GM21825 (cell line): Measurements from ENCODE around the gene CLCA4.
"Not testable (repeated sequence)": the region's sequence is repeated elsewhere in the genome, so short reads cannot be mapped to it uniquely, and the experiment has no call there.

Source experiments
- ATAC-seq: cut with Tn5 transposase; IDR thresholded peaks from one replicate; pipeline ENCODE4 v1.9.1; 2021; ENCODE audit warnings: mild to moderate bottlenecking, moderate library complexity; ENCODE audit not compliant: unreplicated experiment

The CLCA4 gene

DNA sequence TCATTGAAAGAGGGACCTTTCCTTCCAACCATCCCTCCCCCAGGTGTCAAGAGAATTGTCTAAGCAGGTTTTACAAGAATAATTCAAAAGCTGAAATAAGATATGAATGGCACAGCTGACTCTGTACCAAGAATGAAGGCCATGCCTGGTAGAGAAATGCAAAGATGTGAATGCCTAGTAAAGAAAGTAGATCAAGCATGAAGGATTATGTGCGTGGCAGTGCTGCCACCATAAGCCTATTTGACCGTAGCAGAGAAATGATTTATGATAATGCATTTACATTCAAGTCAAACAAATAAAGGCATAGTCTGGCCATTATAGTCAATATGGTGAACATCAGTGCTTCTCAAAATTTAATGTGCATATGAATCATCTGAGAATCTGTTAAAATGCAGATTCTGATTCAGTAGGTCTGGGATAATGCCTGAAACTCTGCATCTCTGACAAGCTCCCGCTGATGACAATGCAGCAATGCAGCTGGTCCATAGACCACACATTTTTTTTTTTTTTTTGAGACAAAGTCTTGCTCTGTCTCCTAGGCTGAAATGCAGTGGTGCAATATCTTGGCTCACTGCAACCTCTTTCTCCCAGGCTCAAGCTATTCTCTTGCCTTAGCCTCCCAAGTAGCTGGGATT is 16.6 kb upstream of the CLCA4 start:
- no peak for ATAC-seq

DNA sequence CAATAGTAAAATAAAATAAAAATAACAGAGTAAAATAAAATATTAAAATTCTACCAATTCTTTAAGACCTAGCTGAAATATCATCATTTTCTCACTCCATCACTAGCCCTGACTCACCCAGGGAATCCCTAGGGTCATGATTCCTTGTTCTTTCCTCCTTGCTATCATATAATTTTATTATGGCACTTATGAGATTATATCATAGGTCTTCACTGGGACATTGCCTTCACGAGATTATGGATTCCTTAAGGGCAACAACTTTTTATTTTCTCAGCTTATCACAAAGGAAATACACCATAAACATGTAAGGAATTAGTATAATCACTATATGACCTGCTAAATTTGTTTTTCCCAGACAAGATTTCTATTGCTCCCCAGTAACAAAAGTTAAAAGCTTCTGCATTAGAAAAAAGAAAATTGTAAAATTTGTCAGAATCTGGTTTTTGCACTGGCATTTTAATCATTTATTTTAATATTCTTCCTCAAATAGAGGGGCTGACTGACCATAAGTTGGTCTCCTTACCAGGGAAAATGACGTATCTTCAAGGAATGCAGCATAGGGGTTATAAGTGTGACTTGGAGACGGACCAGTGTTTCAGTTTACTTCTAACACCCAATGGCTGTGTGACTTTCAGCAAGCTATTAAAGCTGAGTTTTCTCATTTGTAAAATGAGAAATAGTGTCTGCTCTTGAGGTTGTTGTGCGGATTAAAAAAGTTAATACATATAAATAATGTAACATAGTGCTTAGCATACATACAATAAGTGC is 8.8 kb upstream of the CLCA4 start:
- ATAC-seq: no peak

DNA sequence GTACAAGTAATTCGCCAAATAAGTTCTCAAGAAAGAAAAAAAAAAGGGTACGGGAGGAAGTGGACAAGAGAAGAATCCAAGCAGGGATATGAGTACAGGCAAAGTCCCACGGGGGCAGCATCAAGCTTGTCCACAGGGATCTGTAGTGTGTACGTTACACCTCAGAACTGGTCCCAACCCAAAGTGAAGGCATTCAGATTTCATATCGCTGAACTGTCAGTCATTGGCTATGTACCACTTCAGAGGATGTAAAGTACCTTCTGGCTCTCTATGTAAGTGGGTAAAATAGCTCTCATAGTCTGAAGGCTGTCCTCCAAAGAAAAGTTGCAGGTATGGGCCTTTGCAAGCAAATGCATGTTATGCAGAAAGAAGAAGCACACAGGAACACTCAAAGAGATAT is 8.1 kb upstream of the CLCA4 start:
- ATAC-seq: no peak

DNA sequence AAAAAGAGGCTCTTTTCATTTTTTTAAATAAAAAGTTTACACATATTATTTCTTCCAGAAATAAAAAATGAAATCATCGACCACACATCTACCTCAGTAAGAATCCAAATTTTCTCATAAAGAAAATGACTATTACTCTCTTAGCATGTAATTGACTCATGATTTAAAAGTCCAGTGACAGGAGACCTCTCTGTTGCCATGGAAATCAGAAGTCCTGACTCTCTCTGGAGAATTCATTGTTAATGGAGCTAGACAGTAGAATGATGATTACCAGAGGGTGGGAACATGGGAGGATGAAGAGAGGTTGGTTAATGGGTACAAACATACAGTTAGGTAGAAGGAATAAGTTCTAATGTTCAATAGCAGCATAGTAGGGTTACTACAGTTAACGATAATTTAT is 5.0 kb upstream of the CLCA4 start:
- ATAC-seq: no peak

DNA sequence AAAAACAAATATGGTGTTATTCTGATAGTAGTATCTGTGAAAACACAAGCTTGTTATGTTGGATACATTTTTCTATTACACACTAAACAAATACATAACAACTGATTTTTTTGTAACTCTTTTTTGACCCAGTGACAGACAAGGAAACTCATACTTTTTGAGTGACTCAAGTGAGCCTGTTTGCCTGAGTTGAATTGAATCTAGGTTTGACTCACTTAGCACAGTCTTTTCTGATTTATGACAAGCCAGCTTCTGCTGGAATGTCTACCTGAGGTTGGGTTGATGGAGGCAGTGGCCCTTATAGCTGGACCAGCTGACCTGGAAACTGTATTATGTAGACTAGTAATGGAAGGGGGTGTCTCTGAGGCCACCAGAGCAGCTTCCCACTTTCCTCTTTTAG is 4.2 kb upstream of the CLCA4 start:
- ATAC-seq: no peak

DNA sequence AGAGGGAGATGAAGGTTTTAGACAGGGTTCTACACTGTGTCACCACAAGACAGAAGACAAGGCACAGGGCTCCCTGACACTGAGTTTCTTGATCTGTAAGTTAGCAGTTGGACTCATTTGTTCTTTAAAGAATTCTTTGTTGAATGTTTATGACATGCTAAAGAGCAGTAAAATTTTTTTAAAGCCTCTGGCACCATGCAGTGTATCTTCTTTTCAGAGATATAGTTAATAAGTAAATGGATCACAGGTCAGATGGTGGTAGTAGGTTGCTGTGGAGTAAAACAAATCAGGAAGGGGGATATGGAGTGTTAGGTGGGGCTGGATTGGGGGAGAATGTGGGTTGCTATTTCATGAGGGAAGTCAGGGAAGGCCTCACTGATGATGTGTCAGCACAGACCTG is 2.0 kb downstream of the CLCA4 start:
- ATAC-seq: no peak

DNA sequence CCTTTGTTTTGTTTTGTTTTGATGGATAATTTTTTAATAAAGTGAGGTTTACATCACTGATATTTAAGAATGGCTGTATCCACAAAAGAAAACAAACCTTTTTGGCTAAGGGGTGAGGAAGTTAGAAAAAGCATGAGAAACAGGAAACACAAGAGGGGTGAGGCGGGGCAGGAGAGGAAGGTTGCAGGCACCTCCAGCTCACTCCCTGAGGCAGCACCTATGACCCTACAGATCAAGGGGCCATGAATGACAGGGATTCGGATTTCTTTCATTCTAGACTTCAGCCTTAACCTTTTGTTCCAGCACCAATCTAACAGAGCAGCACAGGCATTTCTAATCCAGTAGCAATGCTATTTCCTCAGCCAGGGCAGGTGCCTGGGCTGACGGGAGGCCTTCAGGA is 4.4 kb downstream of the CLCA4 start:
- ATAC-seq: no peak

DNA sequence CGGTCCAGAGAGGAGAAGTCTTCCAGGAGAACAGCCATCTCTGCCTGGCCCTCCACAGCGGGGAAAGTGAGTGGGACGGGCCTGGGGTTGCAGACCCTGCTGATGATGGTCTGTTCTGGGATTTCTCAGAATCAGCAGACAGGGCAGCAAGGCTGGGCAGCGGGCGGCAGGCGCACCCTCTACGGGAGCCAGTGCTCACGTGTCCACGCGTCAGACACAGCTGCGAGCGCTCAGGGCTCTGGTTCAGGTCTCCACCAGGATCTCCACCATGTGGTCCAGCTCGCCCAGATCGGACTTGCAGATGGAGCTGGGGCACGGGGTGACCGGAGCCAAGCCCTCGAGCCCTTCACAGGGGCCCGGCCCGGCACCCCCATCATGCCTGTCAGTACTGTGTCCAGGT is 5.5 kb downstream of the CLCA4 start:
- no peak for ATAC-seq

DNA sequence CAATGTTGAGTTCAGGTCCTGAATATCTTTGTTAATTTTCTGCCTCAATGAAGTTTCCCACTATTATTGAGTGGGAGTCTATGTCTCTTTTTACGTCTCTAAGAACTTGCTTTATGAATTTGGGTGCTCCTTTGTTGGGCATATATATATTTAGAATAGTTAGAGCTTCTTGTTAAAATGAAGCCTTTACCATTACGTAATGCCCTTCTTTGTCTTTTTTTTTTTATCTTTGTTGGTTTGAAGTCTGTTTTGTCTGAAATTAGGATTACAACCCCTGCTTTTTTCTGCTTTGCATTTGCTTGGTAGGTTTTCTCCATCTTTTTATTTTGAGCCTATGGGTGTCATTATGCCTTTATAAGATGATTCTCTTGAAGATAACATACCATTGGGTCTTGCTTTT is 10.9 kb downstream of the CLCA4 start:
- no peak for ATAC-seq

DNA sequence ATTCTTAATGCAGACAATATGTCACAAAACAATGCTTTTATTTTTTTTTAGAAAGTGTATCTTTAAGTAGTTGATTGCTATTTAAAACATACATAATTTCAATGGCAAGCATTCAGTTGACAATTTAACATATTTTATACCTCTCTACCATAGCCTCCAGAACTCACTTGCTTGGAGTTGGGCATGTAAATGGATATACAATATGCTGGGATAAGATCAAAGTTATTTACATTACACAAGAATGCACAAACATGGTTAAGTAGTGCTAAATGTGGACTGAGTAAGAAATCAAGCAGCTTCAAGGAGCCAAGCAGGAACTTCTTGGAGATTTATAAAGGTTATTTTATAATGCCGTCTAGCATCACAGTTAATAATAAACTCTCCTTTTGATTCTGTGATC is 17.0 kb downstream of the CLCA4 start:
- ATAC-seq: no peak

DNA sequence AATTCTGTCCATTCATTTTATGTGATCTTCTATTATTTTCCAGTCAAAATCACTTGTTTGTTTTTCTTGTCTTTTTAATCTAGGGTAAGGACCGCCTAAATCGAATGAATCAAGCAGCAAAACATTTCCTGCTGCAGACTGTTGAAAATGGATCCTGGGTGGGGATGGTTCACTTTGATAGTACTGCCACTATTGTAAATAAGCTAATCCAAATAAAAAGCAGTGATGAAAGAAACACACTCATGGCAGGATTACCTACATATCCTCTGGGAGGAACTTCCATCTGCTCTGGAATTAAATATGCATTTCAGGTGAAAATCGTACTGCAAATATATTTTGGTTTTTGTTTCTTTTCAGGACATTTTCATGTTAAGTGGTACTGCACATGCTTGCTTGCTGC is 20.5 kb downstream of the CLCA4 start:
- no peak for ATAC-seq

DNA sequence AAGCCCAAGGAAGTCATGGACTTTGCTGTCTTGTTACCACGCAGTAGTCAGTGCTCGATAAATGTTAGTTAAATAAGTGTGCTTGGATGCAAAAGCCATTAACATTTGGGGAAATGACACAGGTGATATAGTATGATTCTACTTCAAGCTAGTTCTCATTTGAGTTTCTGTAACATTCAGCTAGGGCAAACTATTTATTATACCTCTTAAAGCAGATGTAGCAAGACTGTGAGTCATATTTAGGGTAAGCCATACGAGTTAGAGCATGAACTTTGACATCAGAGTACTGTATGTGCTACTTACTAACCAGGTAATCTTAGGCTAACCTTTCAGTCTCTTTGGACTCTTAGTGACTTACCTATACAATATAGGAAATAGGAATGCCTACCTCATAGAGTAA is 21.0 kb downstream of the CLCA4 start:
- ATAC-seq: no peak

DNA sequence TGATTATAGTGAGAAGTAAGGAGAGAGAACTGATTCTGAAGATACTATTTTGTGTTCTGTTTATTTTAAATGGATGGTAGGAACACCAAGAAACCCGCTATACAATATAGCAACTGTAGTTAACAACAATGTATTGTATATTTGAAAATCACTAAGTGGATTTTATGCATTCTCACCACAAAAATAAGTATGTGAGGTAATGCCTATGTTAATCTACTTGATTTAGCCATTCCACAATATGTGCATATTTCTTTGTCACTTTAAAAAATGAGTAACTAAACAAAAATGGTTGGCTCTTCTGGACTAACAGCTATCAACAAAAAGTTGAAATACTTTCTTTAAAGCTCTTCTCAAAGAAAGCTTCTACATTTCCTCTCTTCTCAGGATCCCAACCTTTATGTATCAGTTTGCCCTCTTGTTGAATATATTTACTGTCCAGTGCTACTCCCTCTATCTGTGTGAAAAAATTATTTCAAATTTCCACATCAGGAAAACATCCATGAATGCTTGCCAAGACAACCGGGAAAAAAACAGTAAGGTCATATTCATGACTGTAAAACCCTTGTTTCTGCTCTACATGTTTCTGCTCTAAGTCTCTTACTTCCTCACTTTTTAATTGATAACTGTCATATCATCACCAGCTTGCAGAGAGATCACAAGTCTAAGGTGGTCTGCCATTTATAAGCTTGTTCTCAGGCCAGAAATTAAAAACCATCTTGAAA is 27.0 kb downstream of the CLCA4 start:
- no peak for ATAC-seq

DNA sequence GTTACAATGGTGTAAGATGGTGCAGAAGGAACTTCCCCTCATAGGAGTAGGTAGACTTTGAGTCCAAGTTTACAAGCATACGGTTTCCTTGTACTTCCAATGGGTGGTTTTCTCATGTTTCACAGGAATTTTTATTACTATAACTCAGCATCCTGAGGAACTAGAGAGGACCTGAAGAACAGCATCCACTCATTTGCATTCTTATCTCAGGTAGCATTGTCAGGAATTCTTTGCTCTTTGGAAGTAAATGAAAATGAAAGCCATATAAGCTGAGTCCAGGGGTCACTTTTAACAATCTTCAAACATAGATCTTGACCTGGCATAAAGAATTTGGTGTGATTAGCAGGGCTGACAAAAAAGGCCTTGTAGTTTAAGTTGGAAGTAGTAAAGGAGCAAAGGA is 34.4 kb downstream of the CLCA4 start:
- ATAC-seq: no peak

DNA sequence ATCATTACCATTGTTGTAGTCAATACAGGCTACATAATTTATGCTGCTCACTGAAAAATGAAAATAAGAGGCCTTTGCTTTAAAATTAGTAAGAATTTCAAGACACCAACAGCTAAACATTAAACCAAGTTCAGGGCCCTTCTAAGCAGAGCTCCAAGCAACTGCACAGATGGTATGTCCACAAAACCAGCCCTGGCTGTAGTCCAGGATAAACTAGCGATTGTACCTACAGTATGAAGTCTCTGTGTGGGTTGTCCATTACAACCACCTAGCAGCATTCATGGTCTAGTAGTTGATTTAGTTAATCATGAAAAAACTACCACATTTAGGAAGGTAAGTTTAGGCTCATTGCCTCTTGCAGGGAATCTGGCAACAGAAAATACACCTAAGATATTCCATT is 35.3 kb downstream of the CLCA4 start:
- ATAC-seq: no peak

DNA sequence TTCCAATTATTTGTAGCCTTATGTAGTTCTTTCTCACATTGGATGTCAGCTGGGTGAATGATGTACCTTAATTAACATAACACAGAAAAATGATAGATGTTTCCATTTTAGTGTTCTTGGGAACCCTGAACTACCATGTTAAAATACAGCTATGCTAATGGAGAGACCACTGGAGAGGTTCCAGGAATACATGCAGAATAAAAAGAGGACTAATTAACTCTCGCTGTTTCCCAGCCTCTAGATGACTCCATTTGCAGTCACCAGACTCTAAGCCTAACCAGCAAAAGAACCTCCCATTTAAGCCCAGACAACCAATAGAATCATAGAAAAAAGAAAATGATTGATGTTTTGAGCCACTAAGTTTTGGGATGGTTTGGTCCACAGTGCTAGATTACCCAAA is 36.2 kb downstream of the CLCA4 start:
- ATAC-seq: no peak

DNA sequence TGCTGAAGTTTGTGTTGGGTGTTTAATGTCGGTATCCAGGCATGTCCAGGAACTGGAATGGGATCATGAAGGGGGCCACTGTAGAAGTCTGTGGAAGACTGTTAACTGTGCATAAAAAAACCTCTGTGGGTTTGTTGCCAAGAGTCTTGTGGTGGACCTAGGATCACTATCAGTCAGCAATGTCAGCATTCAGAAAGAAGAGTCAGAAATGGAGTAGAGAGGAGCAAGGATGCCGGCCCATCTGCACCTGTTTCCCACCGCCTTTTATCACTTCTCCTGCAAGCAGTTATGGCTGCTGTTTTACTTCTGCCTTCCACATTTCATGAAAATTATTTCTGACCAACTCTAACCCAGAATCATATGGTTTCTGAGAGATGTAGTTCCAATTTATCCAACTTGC is 36.7 kb downstream of the CLCA4 start:
- no peak for ATAC-seq

DNA sequence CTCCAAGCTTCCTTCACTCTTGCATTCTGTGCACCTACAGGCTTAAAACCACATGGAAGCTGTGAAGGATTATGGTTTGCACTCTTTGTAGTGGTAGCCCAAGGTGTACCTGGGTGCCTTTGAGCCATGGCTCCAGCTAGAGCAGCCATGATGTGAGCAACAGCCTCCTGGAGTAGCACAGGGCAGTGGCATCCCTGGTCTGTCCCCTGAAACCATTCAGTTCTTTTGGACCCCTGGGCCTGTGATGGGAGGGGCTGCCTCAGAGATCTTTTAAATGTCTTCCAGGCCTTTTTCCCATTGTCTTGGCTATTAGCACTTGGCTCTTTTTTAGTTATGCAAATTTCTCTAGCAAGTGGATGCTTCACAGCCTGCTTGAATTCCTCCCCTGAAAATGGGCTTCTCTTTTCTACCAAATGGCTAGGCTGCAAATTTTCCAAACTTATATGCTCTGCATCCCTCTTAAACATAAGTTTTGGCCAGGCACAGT is 47.4 kb downstream of the CLCA4 start:
- ATAC-seq: no peak

DNA sequence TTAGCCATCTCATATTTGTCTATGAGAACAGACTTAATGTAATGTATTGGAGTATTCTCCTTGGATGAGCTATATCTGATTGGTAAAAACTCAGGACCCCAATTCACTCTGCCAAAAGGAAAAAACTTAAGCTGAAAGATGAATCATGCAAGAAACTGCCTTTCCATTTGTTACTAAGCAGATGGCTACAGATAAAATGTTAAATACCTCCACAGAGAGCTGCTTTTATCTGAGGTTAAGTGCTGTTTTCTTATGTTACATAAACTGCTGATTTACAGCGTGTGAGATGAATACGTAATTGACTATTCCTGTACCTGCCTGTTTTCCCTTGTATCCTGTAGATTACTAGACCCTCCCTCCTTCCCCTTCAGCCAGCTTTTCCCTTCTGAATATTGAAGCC is 49.3 kb downstream of the CLCA4 start:
- no peak for ATAC-seq

DNA sequence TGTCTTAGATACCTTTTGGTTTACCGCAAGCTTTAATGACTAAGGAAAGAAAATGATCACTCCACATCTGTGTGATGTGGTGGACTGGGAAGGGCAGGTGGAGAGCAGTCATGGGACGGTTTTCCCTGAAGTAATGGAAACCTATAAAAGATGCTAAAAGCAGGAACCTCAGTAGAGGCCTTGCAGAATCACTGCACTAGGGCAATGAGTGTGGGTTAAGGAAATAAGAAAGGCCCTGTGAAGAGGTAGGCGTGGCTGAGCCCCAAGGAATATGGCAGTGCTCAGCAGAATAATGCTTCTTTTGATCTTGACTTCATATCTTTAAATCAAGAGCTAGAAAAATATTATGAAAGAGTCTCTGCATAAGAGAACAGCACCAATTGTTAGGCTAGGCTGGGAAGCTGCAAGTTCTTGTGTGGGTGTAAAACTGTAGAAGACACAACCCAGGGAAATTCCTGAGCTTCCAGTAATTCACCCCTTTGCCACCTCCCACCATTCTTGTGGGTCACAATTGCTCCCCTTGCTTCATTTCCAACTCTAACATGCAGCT is 49.9 kb downstream of the CLCA4 start:
- ATAC-seq: no peak

DNA sequence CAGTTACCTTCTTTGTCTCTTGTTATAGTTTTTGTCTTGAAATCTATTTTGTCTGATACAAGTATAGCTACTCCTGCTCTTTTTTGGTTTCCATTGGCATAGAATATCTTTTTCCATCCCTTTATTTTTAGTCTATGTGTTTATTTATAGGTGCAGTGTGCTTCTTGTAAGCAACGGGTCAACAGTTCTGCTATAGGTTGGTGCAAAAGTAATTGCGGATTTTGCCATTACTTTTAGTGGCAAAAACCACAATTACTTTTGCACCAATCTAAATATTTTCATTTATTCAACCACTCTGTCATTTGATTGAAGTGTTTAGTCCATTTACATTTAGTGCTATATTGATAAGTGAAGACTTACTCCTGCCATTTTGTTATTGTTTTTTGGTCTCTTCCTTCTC is 59.2 kb downstream of the CLCA4 start:
- ATAC-seq: not testable (repeated sequence)

DNA sequence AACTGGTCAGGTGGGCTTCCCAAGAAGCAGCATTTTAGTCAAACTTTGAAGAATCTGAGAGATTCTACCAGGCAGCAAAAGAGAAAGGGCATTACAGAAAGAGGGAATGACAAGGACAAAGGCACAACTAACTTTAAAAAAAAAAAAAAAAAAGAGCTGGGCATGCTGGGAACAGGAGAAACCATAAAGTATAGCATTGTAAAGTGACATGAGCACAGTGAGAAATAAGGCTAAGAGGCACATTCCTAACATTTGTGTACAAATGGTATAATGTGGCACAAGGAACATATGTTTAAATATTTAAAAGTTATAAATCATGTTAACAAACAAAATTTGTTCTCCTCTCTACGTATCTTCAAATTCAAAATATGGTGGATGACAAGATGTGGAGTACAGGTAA is 69.6 kb downstream of the CLCA4 start:
- no peak for ATAC-seq
